Measurements from ENCODE around the gene GUCD1.
"Not testable (repeated sequence)": the region's sequence is repeated elsewhere in the genome, so short reads cannot be mapped to it uniquely, and the experiment has no call there.

Gene GUCD1

DNA sequence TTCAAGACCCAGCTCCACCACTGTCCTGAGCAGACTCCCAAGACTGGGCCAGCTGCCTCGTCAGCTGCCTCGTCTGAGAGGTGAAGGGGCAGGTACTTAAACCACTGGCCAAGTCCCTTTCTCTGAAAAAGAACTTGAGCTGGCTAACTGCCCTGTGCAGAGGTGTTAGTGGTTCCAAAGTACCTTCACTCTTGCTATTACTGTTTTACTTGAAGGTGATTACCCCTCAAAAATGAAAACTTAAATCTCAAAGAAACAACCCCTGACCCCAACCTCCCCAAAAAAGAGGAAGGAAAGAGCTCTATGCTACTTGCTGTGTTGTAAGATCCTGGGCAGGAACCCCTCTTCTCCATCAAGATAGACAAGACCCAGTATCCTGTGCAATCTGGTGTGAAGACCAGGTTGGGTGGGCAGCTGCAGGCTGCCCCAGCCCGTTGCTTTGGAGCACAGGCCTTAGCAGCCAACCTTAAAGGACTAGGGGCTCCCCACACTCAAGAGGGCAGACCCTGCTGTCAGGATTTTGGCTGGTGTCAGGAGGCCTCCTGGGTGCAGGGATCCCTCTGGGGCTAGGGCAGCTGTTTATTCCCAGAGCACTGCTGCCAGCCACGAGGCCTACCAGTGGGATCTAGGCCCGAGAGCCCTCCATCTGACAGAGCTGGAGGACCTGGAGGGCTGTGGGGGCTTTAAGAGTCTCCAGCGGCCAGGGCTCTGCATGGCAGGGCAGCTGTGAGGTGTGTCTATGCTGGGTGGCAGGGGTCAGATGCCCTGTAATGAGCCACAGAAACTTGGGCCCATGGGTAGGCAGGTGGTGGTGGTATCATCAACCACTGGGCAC lies 13.0 kb downstream of the GUCD1 start:
- no peak overlapping the region for H3K4me3 ChIP-seq (ENCODE audit: low read depth, low read length)

DNA sequence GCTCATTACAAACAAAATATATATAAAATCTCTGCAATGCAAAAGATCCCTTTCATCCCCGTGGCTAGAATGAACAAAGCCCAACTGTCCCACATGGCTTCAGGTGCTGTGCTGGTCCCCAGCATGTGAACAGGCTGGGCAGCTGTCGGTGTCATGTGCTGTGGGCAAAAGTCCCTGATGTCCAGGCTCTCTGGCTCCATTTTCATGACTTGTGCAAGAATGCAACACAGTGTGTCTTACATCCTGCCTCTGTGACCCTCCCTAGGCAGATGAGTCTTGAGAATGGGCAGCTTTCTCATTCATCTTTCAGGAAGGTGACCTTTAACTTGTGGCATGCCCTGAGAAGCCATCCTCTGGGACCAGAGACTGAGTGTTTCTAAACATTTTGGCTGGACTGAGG lies 14.5 kb downstream of the GUCD1 start:
- no peaks in the 10 kb centered on the region for H3K4me1 ChIP-seq (ENCODE audit: control insufficient read depth, insufficient read depth, low read length)
- no peak overlapping the region for H3K4me3 ChIP-seq (ENCODE audit: low read depth, low read length)
- no peaks in the 10 kb centered on the region for H3K27me3 ChIP-seq (ENCODE audit: control insufficient read depth, insufficient read depth, low read length)
- no peak overlapping the region for H3K9ac ChIP-seq (ENCODE audit: low read depth, low read length)
- H3K27ac ChIP-seq (ENCODE audit: low read depth, low read length) = no peak overlapping the region
- no peaks in the 10 kb centered on the region for H3K9me3 ChIP-seq (ENCODE audit: control insufficient read depth, insufficient read depth, low read length)
- H3K36me3 ChIP-seq (ENCODE audit: control insufficient read depth, insufficient read depth, low read length) = peaks cover 57% of the 10 kb centered on the region

More for the DNA sequence above, 13.0 kb downstream of the GUCD1 start:
- no peaks in the 10 kb centered on the region for H3K4me1 ChIP-seq (ENCODE audit: control insufficient read depth, insufficient read depth, low read length)
- no peaks in the 10 kb centered on the region for H3K27me3 ChIP-seq (ENCODE audit: control insufficient read depth, insufficient read depth, low read length)
- no peak overlapping the region for H3K27ac ChIP-seq (ENCODE audit: low read depth, low read length)
- no peak overlapping the region; the same call in 1 of the 2 replicates for H3K9ac ChIP-seq (ENCODE audit: low read depth, low read length)
- H3K9me3 ChIP-seq (ENCODE audit: control insufficient read depth, insufficient read depth, low read length) = no peaks in the 10 kb centered on the region
- H3K36me3 ChIP-seq (ENCODE audit: control insufficient read depth, insufficient read depth, low read length) = peaks cover 65% of the 10 kb centered on the region

DNA sequence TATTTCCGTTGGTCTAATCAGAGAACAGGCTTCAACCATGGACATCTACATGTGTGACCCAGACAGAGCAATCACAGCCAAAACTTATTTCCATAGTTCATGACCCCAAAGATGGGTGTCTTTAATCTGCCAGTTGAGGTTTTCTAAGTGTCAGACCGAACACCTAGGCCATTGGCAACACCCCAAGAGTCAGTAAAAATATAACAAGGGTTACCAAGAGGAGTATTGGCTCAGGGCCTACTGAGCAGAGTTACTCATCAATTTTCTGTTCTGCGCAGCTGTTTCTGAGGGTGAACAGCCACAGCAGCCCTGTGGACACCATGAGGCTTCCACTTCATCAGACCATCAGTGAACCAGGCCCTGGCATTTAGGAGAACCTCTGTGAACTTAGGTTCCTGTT lies 18.8 kb downstream of the GUCD1 start:
- no peak overlapping the region for H3K27ac ChIP-seq (ENCODE audit: low read depth, low read length)
- no peaks in the 10 kb centered on the region for H3K9me3 ChIP-seq (ENCODE audit: control insufficient read depth, insufficient read depth, low read length)
- H3K4me3 ChIP-seq (ENCODE audit: low read depth, low read length) = no peak overlapping the region
- H3K27me3 ChIP-seq (ENCODE audit: control insufficient read depth, insufficient read depth, low read length) = no peaks in the 10 kb centered on the region
- H3K4me1 ChIP-seq (ENCODE audit: control insufficient read depth, insufficient read depth, low read length) = no peaks in the 10 kb centered on the region
- H3K36me3 ChIP-seq (ENCODE audit: control insufficient read depth, insufficient read depth, low read length) = peaks cover 17% of the 10 kb centered on the region
- no peak overlapping the region for H3K9ac ChIP-seq (ENCODE audit: low read depth, low read length)

DNA sequence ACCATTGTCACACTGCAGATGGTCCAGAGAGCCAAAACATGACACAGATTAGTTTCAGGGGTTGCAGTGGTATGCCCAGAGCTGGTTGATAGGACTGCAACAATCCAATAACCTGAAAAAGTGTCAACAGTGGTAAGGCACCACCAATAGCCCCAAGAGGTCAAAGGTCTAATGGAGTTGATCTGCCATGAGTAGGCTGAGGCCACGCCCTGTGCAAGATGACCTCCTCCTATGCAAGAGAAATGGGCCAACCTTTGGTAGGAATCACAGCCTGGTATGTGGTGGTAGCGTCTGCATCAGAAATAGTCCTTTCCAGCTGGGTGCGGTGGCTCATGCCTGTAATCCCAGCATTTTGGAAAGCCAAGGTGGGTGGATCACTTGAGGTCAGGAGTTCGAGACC lies 19.6 kb downstream of the GUCD1 start:
- Histone ChIP-seq H3K36me3 (ENCODE audit: control insufficient read depth, insufficient read depth, low read length) (peaks cover 9% of the 10 kb centered on the region), H3K4me1 (ENCODE audit: control insufficient read depth, insufficient read depth, low read length) (no peaks in the 10 kb centered on the region), H3K9me3 (ENCODE audit: control insufficient read depth, insufficient read depth, low read length) (no peaks in the 10 kb centered on the region), H3K27me3 (ENCODE audit: control insufficient read depth, insufficient read depth, low read length) (no peaks in the 10 kb centered on the region), H3K4me3 (ENCODE audit: low read depth, low read length) (no peak overlapping the region), H3K27ac (ENCODE audit: low read depth, low read length) (no peak overlapping the region), H3K9ac (ENCODE audit: low read depth, low read length) (no peak overlapping the region)

DNA sequence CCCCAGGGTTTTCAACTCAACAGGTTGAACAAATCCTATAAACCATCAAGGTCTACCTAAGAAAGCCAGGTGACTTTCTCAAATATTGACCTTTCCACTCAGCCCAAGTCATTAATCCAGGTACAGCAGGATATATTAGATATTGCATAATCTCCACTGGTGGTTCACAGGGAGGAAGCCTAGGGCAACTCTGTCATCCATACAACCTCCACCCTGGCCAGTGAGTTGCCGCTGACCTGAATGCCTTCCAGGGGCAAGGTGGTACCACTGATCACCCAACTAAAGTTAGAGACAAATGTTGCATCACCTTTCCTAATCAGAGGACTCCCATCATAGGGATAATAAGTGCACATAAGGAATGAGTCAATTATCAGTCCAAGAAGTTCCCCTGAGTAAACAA lies 22.9 kb downstream of the GUCD1 start:
- no peaks in the 10 kb centered on the region for H3K36me3 ChIP-seq (ENCODE audit: control insufficient read depth, insufficient read depth, low read length)
- H3K27ac ChIP-seq (ENCODE audit: low read depth, low read length) = no peak overlapping the region
- H3K4me1 ChIP-seq (ENCODE audit: control insufficient read depth, insufficient read depth, low read length) = no peaks in the 10 kb centered on the region
- H3K9me3 ChIP-seq (ENCODE audit: control insufficient read depth, insufficient read depth, low read length) = no peaks in the 10 kb centered on the region
- H3K27me3 ChIP-seq (ENCODE audit: control insufficient read depth, insufficient read depth, low read length) = no peaks in the 10 kb centered on the region
- H3K4me3 ChIP-seq (ENCODE audit: low read depth, low read length) = no peak overlapping the region
- no peak overlapping the region for H3K9ac ChIP-seq (ENCODE audit: low read depth, low read length)

DNA sequence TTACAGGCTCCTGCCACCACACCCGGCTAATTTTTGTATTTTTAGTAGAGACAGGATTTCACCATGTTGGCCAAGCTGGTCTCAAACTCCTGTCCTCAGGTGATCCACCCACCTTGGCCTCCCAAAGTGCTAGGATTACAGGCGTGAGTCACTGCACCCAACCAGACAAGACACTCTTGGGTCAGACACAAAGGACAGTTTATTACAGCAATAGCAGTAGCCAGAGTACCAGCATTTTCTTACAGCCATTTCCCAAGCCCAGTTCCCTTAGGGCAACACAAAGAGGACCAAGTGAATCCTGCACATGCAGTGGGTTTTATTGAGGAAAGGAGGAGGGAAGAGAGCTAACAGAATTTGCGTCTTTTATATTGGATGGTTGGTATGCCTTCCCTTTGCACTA lies 24.0 kb downstream of the GUCD1 start:
- not testable (repeated sequence) for H3K4me3 ChIP-seq (ENCODE audit: low read depth, low read length); H3K4me1 ChIP-seq (ENCODE audit: control insufficient read depth, insufficient read depth, low read length); H3K9ac ChIP-seq (ENCODE audit: low read depth, low read length); H3K9me3 ChIP-seq (ENCODE audit: control insufficient read depth, insufficient read depth, low read length); H3K27me3 ChIP-seq (ENCODE audit: control insufficient read depth, insufficient read depth, low read length); H3K27ac ChIP-seq (ENCODE audit: low read depth, low read length); H3K36me3 ChIP-seq (ENCODE audit: control insufficient read depth, insufficient read depth, low read length)

DNA sequence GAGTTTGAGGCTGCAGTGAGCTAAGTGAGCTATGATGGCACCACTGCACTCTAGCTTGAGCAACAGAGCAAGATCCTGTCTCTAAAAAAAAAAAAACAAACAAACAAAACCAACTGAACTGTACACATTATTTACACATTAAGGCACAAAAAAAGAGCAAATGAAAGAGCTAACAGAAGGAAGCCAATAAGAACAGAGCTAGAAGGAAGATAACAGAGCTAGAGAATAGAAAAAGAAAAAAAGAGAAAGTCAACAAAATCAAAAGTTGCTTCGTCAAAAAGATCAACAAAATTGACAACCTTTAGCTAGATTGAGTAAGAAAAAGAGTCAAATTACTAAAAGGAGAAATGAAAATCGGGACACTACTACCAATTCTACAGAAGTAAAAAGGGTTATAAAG lies 25.0 kb downstream of the GUCD1 start:
- Histone ChIP-seq H3K27me3 (ENCODE audit: control insufficient read depth, insufficient read depth, low read length) (no peaks in the 10 kb centered on the region), H3K4me1 (ENCODE audit: control insufficient read depth, insufficient read depth, low read length) (no peaks in the 10 kb centered on the region), H3K9me3 (ENCODE audit: control insufficient read depth, insufficient read depth, low read length) (no peaks in the 10 kb centered on the region), H3K9ac (ENCODE audit: low read depth, low read length) (no peak overlapping the region), H3K36me3 (ENCODE audit: control insufficient read depth, insufficient read depth, low read length) (no peaks in the 10 kb centered on the region), H3K4me3 (ENCODE audit: low read depth, low read length) (no peak overlapping the region), H3K27ac (ENCODE audit: low read depth, low read length) (no peak overlapping the region)

DNA sequence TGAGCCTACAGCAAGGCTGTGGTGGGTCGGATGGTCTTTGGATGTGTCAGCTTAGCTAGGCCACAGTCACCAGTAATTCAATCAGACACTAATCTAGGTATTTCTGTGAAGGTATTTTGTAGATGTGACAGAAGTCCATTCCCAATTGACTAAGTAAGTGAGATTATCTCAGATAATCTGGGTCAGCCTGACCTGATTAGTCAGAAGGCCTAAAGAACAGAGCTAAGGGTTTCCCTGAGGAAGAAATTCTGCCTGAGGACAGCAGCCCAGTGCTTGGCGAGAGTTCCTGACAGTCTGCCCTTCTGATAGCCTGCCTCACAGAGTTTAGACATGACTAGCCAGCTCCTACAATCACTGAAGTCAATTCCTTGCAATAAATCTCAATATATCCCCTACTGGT lies 28.7 kb downstream of the GUCD1 start:
- H3K4me1 ChIP-seq (ENCODE audit: control insufficient read depth, insufficient read depth, low read length) = peaks cover 3% of the 10 kb centered on the region; the same call in 1 of the 2 replicates
- no peaks in the 10 kb centered on the region for H3K9me3 ChIP-seq (ENCODE audit: control insufficient read depth, insufficient read depth, low read length)
- H3K36me3 ChIP-seq (ENCODE audit: control insufficient read depth, insufficient read depth, low read length) = no peaks in the 10 kb centered on the region
- no peak overlapping the region for H3K9ac ChIP-seq (ENCODE audit: low read depth, low read length)
- H3K27me3 ChIP-seq (ENCODE audit: control insufficient read depth, insufficient read depth, low read length) = no peaks in the 10 kb centered on the region
- H3K4me3 ChIP-seq (ENCODE audit: low read depth, low read length) = no peak overlapping the region
- no peak overlapping the region for H3K27ac ChIP-seq (ENCODE audit: low read depth, low read length)

DNA sequence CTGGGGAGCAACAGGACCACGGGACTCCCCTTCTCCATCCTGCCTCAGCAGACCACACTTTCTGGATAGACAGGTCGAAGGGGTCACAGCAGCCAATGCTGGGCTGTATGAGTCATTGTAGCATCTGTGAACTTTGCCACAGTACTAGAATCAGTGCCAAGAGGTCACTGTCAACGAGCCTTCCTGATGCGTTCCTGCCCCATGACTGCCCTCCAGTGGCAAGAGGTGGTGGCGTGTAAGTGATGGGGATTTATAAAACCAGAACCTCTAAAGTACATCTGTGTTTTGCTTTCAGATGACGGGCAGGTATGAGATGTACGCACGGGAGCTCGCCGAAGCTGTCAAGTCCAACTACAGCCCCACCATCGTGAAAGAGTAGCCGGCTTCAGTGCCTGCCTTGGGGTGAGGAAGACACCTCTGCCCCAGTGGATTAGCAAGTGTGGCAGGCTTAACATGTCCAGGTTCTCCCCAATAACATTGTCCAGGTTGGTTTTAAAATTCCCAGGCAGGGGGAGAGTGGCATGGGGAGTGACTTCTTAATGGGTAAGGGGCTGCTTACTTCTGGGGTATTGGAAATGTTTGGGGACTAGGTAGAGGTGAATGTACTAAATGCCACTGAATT lies 29.4 kb downstream of the GUCD1 start:
- Histone ChIP-seq H3K36me3 (ENCODE audit: control insufficient read depth, insufficient read depth, low read length) (no peaks in the 10 kb centered on the region), H3K27ac (ENCODE audit: low read depth, low read length) (no peak overlapping the region), H3K9me3 (ENCODE audit: control insufficient read depth, insufficient read depth, low read length) (no peaks in the 10 kb centered on the region), H3K27me3 (ENCODE audit: control insufficient read depth, insufficient read depth, low read length) (no peaks in the 10 kb centered on the region), H3K9ac (ENCODE audit: low read depth, low read length) (no peak overlapping the region), H3K4me3 (ENCODE audit: low read depth, low read length) (no peak overlapping the region), H3K4me1 (ENCODE audit: control insufficient read depth, insufficient read depth, low read length) (peaks cover 3% of the 10 kb centered on the region; the same call in 1 of the 2 replicates)

DNA sequence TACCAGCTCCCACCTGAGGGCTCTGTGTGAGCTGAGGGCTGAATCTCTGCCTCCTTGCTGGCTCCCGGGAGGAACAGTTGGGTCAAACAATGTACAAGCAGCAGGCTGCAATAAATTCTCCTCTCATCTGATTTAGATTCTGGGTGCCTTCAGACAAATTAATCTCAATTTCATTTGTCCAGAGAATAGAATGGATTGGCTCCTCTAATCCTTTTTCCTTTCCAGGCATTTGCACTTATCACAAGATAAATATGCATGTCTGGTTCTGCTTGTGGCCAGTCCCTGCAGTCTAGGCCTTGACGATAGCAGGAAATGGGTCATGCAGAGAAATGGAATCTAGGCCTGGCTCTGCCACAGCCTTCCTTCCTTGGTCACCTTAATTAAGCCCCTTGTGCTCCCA lies 31.1 kb downstream of the GUCD1 start:
- Histone ChIP-seq H3K4me1 (ENCODE audit: control insufficient read depth, insufficient read depth, low read length) (peaks cover 3% of the 10 kb centered on the region; the same call in 1 of the 2 replicates), H3K27ac (ENCODE audit: low read depth, low read length) (no peak overlapping the region), H3K4me3 (ENCODE audit: low read depth, low read length) (no peak overlapping the region), H3K9ac (ENCODE audit: low read depth, low read length) (no peak overlapping the region), H3K36me3 (ENCODE audit: control insufficient read depth, insufficient read depth, low read length) (no peaks in the 10 kb centered on the region), H3K9me3 (ENCODE audit: control insufficient read depth, insufficient read depth, low read length) (no peaks in the 10 kb centered on the region), H3K27me3 (ENCODE audit: control insufficient read depth, insufficient read depth, low read length) (no peaks in the 10 kb centered on the region)

DNA sequence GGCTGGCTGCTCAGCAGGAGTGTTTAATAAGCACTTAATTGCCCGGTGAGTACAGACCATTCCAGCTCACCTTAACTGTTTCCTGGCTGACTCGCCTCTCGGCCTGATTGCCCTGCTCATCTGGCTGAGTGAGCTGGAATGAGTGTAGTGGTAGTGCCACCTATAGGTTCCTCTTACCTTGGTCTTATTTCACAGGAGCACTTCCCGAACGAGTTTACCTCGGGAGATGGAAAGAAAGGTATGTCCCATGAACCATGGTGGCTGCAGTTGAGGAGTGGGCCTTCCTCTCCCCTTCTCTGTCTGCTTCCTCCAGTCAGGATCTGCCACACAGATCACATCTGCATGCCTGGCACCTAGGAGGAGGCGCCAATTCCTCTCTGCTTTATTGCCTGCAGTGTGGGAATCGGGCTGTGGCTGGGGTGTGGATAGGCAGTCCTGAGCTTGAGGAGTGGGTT lies 33.1 kb downstream of the GUCD1 start:
- no peak overlapping the region for H3K4me3 ChIP-seq (ENCODE audit: low read depth, low read length)
- H3K9me3 ChIP-seq (ENCODE audit: control insufficient read depth, insufficient read depth, low read length) = no peaks in the 10 kb centered on the region
- no peak overlapping the region for H3K27ac ChIP-seq (ENCODE audit: low read depth, low read length)
- H3K36me3 ChIP-seq (ENCODE audit: control insufficient read depth, insufficient read depth, low read length) = no peaks in the 10 kb centered on the region
- peaks cover 3% of the 10 kb centered on the region; the same call in 1 of the 2 replicates for H3K4me1 ChIP-seq (ENCODE audit: control insufficient read depth, insufficient read depth, low read length)
- no peaks in the 10 kb centered on the region for H3K27me3 ChIP-seq (ENCODE audit: control insufficient read depth, insufficient read depth, low read length)
- H3K9ac ChIP-seq (ENCODE audit: low read depth, low read length) = no peak overlapping the region
